Body of pancreas (tissue), 4 donors: ENCODE results near the gene GVQW3. TPM values are rescaled to one million over a fixed set of nuclear protein-coding genes. Genes with fewer than 3 reads are reported as not detected.

Source experiments
- ATAC-seq: fragments of 150-250 bp; one replicate; pipeline ENCODE4 v1.9.1; 2016
- DNase-seq, 4 donors: peaks; one replicate each; pipeline ENCODE4 v3.0.0-alpha.2; 2019
- H3K27ac ChIP-seq, 4 donors: fragments of 200-600 bp; sonication (generic); 1 replicate in 3 of 4; 2 replicates in 1 of 4; pipeline versions ENCODE4 v1.5.1 to v1.6.1; 2016 to 2019; ENCODE audit warnings: mild to moderate bottlenecking in 1 of 4, mixed read lengths in 1 of 4, moderate library complexity in 1 of 4
- H3K27me3 ChIP-seq, 2 donors: fragments of 200-600 bp; sonication (generic); one replicate each; pipeline ENCODE4 v1.6.0; 2016; ENCODE audit warnings: mild to moderate bottlenecking in 1 of 2
- H3K36me3 ChIP-seq, 2 donors: fragments of 200-600 bp; sonication (generic); replicated peaks in 1 of 2; 2 replicates each; pipeline ENCODE4 v1.5.1; 2016; ENCODE audit warnings: low read depth in 2 of 2; ENCODE audit not compliant: insufficient read depth in 1 of 2
- H3K4me1 ChIP-seq: fragments of 200-600 bp; sonication (generic); one replicate; pipeline ENCODE4 v1.6.0; 2016
- H3K4me3 ChIP-seq, 2 donors: fragments of 200-600 bp; sonication (generic); 1 replicate in 1 of 2; 2 replicates in 1 of 2; pipeline ENCODE4 v1.5.1; 2016 to 2019
- H3K9me3 ChIP-seq, 3 donors: fragments of 200-600 bp; sonication (generic); 1 replicate in 2 of 3; 2 replicates in 1 of 3; pipeline ENCODE4 v1.5.1; 2016
- CTCF ChIP-seq, 7 experiments: fragments of 450-650 bp in 4 of 7; fragments of 200-600 bp in 3 of 7; sonication (generic) in 3 of 7; IDR thresholded peaks; one replicate each; pipeline ENCODE4 v1.5.1; 2016 to 2019; ENCODE audit warnings: antibody characterized with exemption in 7 of 7
- POLR2A ChIP-seq, 3 donors: fragments of 450-650 bp; IDR thresholded peaks; one replicate each; pipeline ENCODE4 v1.6.1; 2016; ENCODE audit warnings: antibody characterized with exemption in 3 of 3, mild to moderate bottlenecking in 2 of 3
- WGBS, 2 donors: methylation state at CpG; one replicate each; pipeline ENCODE4 v1.1.5; 2017; 5-methylcytosine and 5-hydroxymethylcytosine counted together
- intact Hi-C: fragments of 100-400 bp; cut with DNase I; formaldehyde crosslinking; loops from one replicate; pipeline ENCODE4 v1.15.1; 2023
- total RNA-seq, 2 donors: library from RNA; depleted of rRNA; stranded (reverse); fragments of >200 nt; gene quantifications; one replicate each; pipeline ENCODE4 v1.1.0, GENCODE V29; 2016

The GVQW3 gene
- total RNA-seq, 2 donors from 2014 or later, result 11.2 to 16.2 TPM

DNA sequence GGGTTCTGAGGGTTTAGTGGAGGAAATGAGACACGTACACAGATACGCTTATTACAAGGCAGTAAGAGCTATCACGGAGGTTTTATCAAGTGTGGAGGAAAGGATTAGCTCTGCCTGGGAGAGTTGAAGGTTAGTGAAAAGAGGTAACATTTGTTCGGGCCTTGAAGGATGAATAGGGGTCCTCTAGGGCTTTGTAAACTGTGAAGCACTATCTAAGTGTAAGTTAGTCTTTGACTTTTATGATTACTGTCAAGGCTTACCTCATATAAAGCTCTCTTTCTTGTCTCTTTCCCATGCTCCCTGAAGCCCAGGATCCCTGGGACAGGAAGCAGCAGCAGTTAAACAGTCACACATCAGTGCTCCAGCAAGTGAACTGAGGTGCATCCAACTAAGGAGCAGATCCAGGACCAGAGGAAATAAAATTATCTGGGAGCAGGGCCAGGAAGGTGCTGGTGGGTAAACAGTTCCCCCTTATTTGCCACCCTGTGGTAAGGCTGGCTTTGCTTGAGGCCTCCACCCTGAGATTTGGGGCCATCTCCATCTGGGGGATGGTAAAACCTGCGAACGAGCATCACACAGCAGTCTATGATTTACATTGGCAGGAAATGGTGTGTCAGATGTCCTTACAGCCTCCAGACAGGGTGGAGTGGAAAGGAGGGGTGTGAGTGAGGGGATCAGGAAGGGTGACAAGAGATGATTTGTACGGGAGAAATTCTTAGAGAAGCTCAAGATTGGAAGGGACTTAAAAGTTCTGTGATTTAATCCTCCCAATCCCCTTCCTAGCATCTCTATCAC, 27.2 kb downstream of the GVQW3 start:
- no peaks in the 10 kb centered on the region for H3K4me1 ChIP-seq
- DNase-seq, result no peak
- H3K9me3 ChIP-seq, result no peaks in the 10 kb centered on the region
- ATAC-seq, result no peak
- intact Hi-C loops, result no loop called here
- no peak overlapping the region for H3K4me3 ChIP-seq
- 63 to 80% methylated on average over 7 of the region's 7 CpGs for WGBS, 2 donors
- H3K27ac ChIP-seq, result no peak overlapping the region
- TF ChIP-seq POLR2A (IDR thresholded peaks at IDR 0.05) (no peak), CTCF (IDR thresholded peaks at IDR 0.05) (no peak)
- no peaks in the 10 kb centered on the region for H3K36me3 ChIP-seq
- H3K27me3 ChIP-seq, result no peaks in the 10 kb centered on the region

- no peak for ATAC-seq
- Histone ChIP-seq H3K36me3 (no peaks in the 10 kb centered on the region), H3K4me3 (no peak overlapping the region), H3K4me1 (no peaks in the 10 kb centered on the region), H3K9me3 (no peaks in the 10 kb centered on the region), H3K27me3 (no peaks in the 10 kb centered on the region), H3K27ac (no peak overlapping the region)
- no peak for TF ChIP-seq POLR2A (IDR thresholded peaks at IDR 0.05)
- TF ChIP-seq CTCF (IDR thresholded peaks at IDR 0.05), result no peak
- no peak for DNase-seq
- 75 to 90% methylated on average over 5 to 10 of the region's 10 CpGs for WGBS, 2 donors
- intact Hi-C loops, result no loop called here
These were observed 29.8 kb downstream of the GVQW3 start for GRCh38 chr11:76410851-76411357.

DNA sequence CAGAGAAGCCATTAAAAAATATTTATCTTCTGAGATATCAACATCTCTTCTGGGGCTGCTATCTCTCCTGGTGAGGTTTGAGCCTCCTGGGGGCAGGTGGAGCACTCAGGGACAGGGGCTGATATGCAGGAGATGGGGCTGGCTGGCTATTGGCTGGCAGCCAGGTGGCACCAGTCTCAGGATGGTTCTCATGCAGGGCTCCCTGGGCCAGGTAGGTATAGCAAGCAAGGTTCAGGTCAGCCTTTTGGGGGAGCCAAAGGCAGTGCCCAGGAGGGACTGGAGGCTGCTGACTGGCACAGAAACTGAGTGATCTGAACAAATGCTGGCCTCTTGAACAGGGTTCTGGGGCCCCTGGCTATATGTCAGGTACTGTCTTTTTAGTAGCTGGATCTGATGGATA, 34.0 kb downstream of the GVQW3 start:
- no peak for TF ChIP-seq CTCF (IDR thresholded peaks at IDR 0.05)
- TF ChIP-seq POLR2A (IDR thresholded peaks at IDR 0.05), result no peak

GRCh38 chr11:76419896-76420295, 38.8 kb downstream of the GVQW3 start:
- intact Hi-C loops, result no loop called here
- Histone ChIP-seq H3K4me1 (no peaks in the 10 kb centered on the region), H3K4me3 (no peak overlapping the region), H3K27ac (no peak overlapping the region), H3K9me3 (no peaks in the 10 kb centered on the region), H3K27me3 (no peaks in the 10 kb centered on the region), H3K36me3 (no peaks in the 10 kb centered on the region)
- 41 to 49% methylated on average over 3 of the region's 3 CpGs for WGBS, 2 donors
- TF ChIP-seq CTCF (IDR thresholded peaks at IDR 0.05), result peak; percentile 33 to 72 (median 64)
- TF ChIP-seq POLR2A (IDR thresholded peaks at IDR 0.05), result no peak
- ATAC-seq (peak; percentile 48), DNase-seq (peak; percentile 50 to 67 (median 61))

More for the DNA sequence above, 34.0 kb downstream of the GVQW3 start:
- Histone ChIP-seq H3K9me3 (no peaks in the 10 kb centered on the region), H3K4me1 (no peaks in the 10 kb centered on the region), H3K27ac (no peak overlapping the region), H3K36me3 (no peaks in the 10 kb centered on the region), H3K27me3 (no peaks in the 10 kb centered on the region), H3K4me3 (no peak overlapping the region)
- ATAC-seq, result no peak
- peak in 1 of 4 donors; percentile 24 for DNase-seq
- intact Hi-C loops, result no loop called here

DNA sequence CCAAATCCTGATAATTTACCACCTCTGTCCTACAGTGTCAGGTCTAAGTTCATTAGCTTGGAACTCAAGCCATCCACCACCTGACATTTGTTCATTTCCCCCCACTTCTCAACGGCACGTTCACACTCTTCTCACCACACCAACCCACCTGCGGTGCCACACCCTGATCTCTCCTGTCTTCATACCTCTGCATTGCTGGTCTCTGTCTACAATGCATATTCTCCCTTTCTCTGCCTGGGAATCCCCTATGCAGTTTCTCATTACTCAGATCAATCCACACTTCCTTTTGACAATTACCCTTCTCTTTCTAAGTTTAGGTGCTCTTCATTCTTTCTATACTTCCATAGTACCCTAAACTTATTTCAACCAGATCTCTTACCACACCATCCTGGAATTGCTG, 43.3 kb downstream of the GVQW3 start:
- H3K27me3 ChIP-seq, result no peaks in the 10 kb centered on the region
- no peak overlapping the region for H3K4me3 ChIP-seq
- no peak for DNase-seq
- 54 to 65% methylated on average over 3 of the region's 3 CpGs for WGBS, 2 donors
- intact Hi-C loops, result no loop called here
- H3K27ac ChIP-seq, result no peak overlapping the region
- H3K36me3 ChIP-seq, result no peaks in the 10 kb centered on the region
- H3K9me3 ChIP-seq, result no peaks in the 10 kb centered on the region
- ATAC-seq, result no peak
- TF ChIP-seq POLR2A (IDR thresholded peaks at IDR 0.05), result no peak
- TF ChIP-seq CTCF (IDR thresholded peaks at IDR 0.05), result no peak
- H3K4me1 ChIP-seq, result no peaks in the 10 kb centered on the region
